ENCODE results near the gene CASTOR1. TPM values are rescaled to one million over a fixed set of nuclear protein-coding genes. Genes with fewer than 3 reads are reported as not detected.

The CASTOR1 gene
- total and polyA plus RNA-seq, 4 donors: 12.6 to 26.5 (median 15.3) TPM

DNA sequence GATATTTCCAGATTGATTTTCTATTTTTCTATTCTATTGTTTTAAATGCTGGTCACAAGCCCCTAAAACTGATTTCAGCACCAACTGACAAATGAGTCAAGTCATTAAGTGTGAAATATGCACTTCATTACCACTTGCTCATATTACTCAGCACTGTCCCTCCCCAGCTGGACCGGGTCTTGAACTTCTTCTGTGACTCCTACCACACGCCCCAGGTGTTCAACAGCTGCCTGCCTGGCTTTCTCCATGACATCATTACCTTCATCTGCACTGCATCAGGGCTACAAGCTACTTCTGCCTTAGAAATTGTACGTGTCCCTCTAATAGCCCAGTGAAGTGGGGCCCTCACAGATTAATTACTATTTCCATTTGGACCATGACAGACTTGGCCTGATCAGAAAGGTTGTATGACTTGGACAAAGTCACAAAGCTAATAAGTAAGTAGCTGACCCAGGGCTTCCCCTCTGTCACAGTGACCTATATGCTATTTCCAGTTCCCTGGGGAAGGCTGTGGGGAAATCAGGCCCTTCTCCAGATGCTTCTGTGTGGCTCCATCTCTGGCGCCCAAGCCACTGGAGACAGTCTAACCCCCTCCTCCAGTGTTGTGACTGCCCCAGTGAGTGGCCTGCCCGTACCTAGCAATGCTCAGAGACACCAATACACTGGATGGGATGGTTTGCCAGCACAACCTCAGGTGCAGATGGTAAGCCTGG, 19.4 kb upstream of the CASTOR1 start:
- no peak for DNase-seq
- Histone ChIP-seq H3K9ac (ENCODE audit: insufficient read depth in 1 of 2, low read length in 2 of 2) (no peak overlapping the region), H3K27ac (ENCODE audit: low read depth in 1 of 2, low read length in 1 of 2) (peak overlapping the region in 1 of 2 donors; percentile 68), H3K9me3 (ENCODE audit: control insufficient read depth in 4 of 4, insufficient read depth in 3 of 4, low read length in 3 of 4) (no peaks in the 10 kb centered on the region), H3K27me3 (ENCODE audit: control insufficient read depth in 3 of 3, insufficient read depth in 3 of 3, low read length in 2 of 3) (no peaks in the 10 kb centered on the region), H3K4me3 (no peak overlapping the region), H3K4me1 (ENCODE audit: control insufficient read depth in 5 of 5, insufficient read depth in 5 of 5, low read length in 5 of 5) (peaks cover 31 to 54% (median 44%) of the 10 kb centered on the region in 5 donors), H3K36me3 (ENCODE audit: control insufficient read depth in 4 of 4, insufficient read depth in 4 of 4, low read length in 4 of 4) (peaks cover 0 to 6% (median 4%) of the 10 kb centered on the region in 4 donors)
- TF ChIP-seq, protein P1, sequence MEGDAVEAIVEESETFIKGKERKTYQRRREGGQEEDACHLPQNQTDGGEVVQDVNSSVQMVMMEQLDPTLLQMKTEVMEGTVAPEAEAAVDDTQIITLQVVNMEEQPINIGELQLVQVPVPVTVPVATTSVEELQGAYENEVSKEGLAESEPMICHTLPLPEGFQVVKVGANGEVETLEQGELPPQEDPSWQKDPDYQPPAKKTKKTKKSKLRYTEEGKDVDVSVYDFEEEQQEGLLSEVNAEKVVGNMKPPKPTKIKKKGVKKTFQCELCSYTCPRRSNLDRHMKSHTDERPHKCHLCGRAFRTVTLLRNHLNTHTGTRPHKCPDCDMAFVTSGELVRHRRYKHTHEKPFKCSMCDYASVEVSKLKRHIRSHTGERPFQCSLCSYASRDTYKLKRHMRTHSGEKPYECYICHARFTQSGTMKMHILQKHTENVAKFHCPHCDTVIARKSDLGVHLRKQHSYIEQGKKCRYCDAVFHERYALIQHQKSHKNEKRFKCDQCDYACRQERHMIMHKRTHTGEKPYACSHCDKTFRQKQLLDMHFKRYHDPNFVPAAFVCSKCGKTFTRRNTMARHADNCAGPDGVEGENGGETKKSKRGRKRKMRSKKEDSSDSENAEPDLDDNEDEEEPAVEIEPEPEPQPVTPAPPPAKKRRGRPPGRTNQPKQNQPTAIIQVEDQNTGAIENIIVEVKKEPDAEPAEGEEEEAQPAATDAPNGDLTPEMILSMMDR (IDR thresholded peaks at IDR 0.05; ENCODE audit: control extremely low read depth, extremely low read depth): no peak
- 66 to 74% methylated on average over 5 of the region's 5 CpGs for WGBS, 2 donors
- no peak for ATAC-seq (ENCODE audit: insufficient read depth, low FRiP score)

- H3K27ac ChIP-seq (ENCODE audit: low read depth in 1 of 2, low read length in 1 of 2): peak overlapping the region in 1 of 2 donors; percentile 86
- peaks cover 0 to 7% (median 5%) of the 10 kb centered on the region in 4 donors for H3K36me3 ChIP-seq (ENCODE audit: control insufficient read depth in 4 of 4, insufficient read depth in 4 of 4, low read length in 4 of 4)
- peaks cover 31 to 57% (median 44%) of the 10 kb centered on the region in 5 donors for H3K4me1 ChIP-seq (ENCODE audit: control insufficient read depth in 5 of 5, insufficient read depth in 5 of 5, low read length in 5 of 5)
- ATAC-seq (ENCODE audit: insufficient read depth, low FRiP score): no peak
- DNase-seq: no peak
- 82% methylated on average over 2 of the region's 2 CpGs for WGBS, 2 donors
- no peaks in the 10 kb centered on the region for H3K9me3 ChIP-seq (ENCODE audit: control insufficient read depth in 4 of 4, insufficient read depth in 3 of 4, low read length in 3 of 4)
- H3K4me3 ChIP-seq: no peak overlapping the region
- no peaks in the 10 kb centered on the region for H3K27me3 ChIP-seq (ENCODE audit: control insufficient read depth in 3 of 3, insufficient read depth in 3 of 3, low read length in 2 of 3)
- TF ChIP-seq, protein P1 (IDR thresholded peaks at IDR 0.05; ENCODE audit: control extremely low read depth, extremely low read depth): no peak
- no peak overlapping the region for H3K9ac ChIP-seq (ENCODE audit: insufficient read depth in 1 of 2, low read length in 2 of 2)
Measured at GRCh38 chr22:30308093-30308492, 18.8 kb upstream of the CASTOR1 start.

DNA sequence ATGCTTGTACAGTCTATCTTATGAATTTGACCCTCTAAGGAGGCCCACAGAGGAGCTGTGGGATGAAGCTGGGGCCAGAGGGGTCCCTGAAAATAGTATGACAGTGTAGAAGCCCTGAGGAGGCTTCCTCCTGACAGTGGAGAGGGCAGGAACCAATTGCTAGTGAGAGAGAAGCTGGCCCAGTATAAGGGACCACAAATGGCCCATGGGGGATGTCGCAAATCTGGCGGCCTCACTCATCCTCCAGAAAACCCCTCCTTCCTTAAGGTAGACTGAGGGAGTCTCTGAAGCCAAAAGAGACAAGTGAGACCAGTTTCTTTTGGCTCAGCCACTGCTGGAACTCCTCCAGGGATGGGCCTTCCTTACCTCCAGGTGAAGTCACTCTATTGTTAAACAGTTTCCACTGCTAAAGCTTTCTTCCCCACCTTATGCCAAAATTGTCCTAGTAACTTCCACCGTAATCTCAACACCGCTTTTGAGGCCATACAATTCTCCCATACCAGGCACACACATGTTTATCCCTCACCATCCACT, 17.8 kb upstream of the CASTOR1 start:
- ATAC-seq (ENCODE audit: insufficient read depth, low FRiP score): no peak
- Histone ChIP-seq H3K27me3 (ENCODE audit: control insufficient read depth in 3 of 3, insufficient read depth in 3 of 3, low read length in 2 of 3) (no peaks in the 10 kb centered on the region), H3K4me1 (ENCODE audit: control insufficient read depth in 5 of 5, insufficient read depth in 5 of 5, low read length in 5 of 5) (peaks cover 31 to 63% (median 44%) of the 10 kb centered on the region in 5 donors), H3K4me3 (no peak overlapping the region), H3K36me3 (ENCODE audit: control insufficient read depth in 4 of 4, insufficient read depth in 4 of 4, low read length in 4 of 4) (peaks cover 0 to 7% (median 4%) of the 10 kb centered on the region in 4 donors), H3K9me3 (ENCODE audit: control insufficient read depth in 4 of 4, insufficient read depth in 3 of 4, low read length in 3 of 4) (no peaks in the 10 kb centered on the region), H3K27ac (ENCODE audit: low read depth in 1 of 2, low read length in 1 of 2) (peak overlapping the region; percentile 18 to 66), H3K9ac (ENCODE audit: insufficient read depth in 1 of 2, low read length in 2 of 2) (peak overlapping the region in 1 of 2 donors; percentile 36)
- no peak for DNase-seq
- TF ChIP-seq, protein P1 (IDR thresholded peaks at IDR 0.05; ENCODE audit: control extremely low read depth, extremely low read depth): no peak
- WGBS, 2 donors: 64 to 78% methylated on average over 4 of the region's 4 CpGs
